SU-DHL-6 (cell line): Measurements from ENCODE around the gene ARMH1.

Source experiments
- H2AFZ ChIP-seq: fragments of 200-600 bp; sonication (generic); 2 replicates; pipeline ENCODE4 v1.6.1; 2014; ENCODE audit warnings: low read depth, mild to moderate bottlenecking, moderate library complexity, mixed read lengths, antibody characterized with exemption, low read length; ENCODE audit not compliant: severe bottlenecking
- H3F3A ChIP-seq: fragments of 200-600 bp; shearing (Covaris generic); 2 replicates; pipeline ENCODE4 v1.6.0; 2016; ENCODE audit warnings: antibody characterized with exemption, mild to moderate bottlenecking; ENCODE audit not compliant: insufficient read depth
- H3K27ac ChIP-seq: fragments of 200-600 bp; sonication (generic); 2 replicates; pipeline ENCODE4 v1.5.1; 2016; ENCODE audit warnings: low read depth, mild to moderate bottlenecking, low read length, moderate library complexity, mixed read lengths
- H3K27me3 ChIP-seq: fragments of 200-600 bp; sonication (generic), shearing (Covaris generic); 2 replicates; pipeline ENCODE4 v1.6.0; 2014; ENCODE audit warnings: mild to moderate bottlenecking, low read length
- H3K36me3 ChIP-seq: fragments of 200-600 bp; sonication (generic); 2 replicates; pipeline ENCODE4 v1.6.1; 2014; ENCODE audit warnings: mild to moderate bottlenecking, low read length, mixed read lengths
- H3K4me2 ChIP-seq: fragments of 300-600, 200-600 bp; shearing (Covaris generic), sonication (generic); 2 replicates; pipeline ENCODE4 v1.6.0; 2014; ENCODE audit warnings: low read length, low read depth, mild to moderate bottlenecking; ENCODE audit not compliant: poor library complexity, severe bottlenecking
- H3K4me3 ChIP-seq: fragments of 200-600 bp; sonication (generic); 2 replicates; pipeline ENCODE4 v1.5.1; 2014; ENCODE audit warnings: antibody characterized with exemption, low read length, mild to moderate bottlenecking, mixed read lengths; ENCODE audit not compliant: insufficient read depth, poor library complexity, severe bottlenecking
- H3K79me2 ChIP-seq: fragments of 200-600 bp; sonication (generic); 2 replicates; pipeline ENCODE4 v1.6.1; 2014; ENCODE audit warnings: mild to moderate bottlenecking, low read length, moderate library complexity; ENCODE audit not compliant: insufficient read depth
- H3K9ac ChIP-seq: fragments of 200-600 bp; sonication (generic); 2 replicates; pipeline ENCODE4 v1.7.0; 2014; ENCODE audit warnings: mild to moderate bottlenecking, low read length
- H3K9me2 ChIP-seq: fragments of 200-600 bp; sonication (generic); replicated peaks from 2 replicates; pipeline ENCODE4 v1.6.1; 2014; ENCODE audit warnings: low read length; ENCODE audit not compliant: insufficient read depth
- H3K9me3 ChIP-seq: fragments of 200-600 bp; sonication (generic); 2 replicates; pipeline ENCODE4 v1.6.1; 2014; ENCODE audit warnings: low read length, mixed read lengths; ENCODE audit not compliant: insufficient read depth
- H4K20me1 ChIP-seq: fragments of 200-600 bp; sonication (generic); 2 replicates; pipeline ENCODE4 v1.6.1; 2014; ENCODE audit warnings: low read depth, mild to moderate bottlenecking, antibody characterized with exemption, low read length, moderate library complexity, mixed read lengths
- EZH2phosphoT487 ChIP-seq: fragments of 200-600 bp; sonication (generic), shearing (Covaris generic); conservative IDR thresholded peaks from 2 replicates; pipeline ENCODE4 v1.6.1; 2018; ENCODE audit warnings: mild to moderate bottlenecking, antibody characterized with exemption, low read length, moderate library complexity, mixed read lengths
- TF ChIP-seq, protein P1 (sequence below): fragments of 200-600 bp; sonication (generic); IDR thresholded peaks from one replicate; pipeline ENCODE4 v1.5.1; 2017; ENCODE audit warnings: antibody characterized with exemption, mild to moderate bottlenecking, low read length, moderate library complexity; ENCODE audit not compliant: insufficient read depth, poor library complexity, severe bottlenecking

ARMH1 gene

GRCh38 chr1:44642925-44643324 is 31.6 kb upstream of the ARMH1 start:
- Histone ChIP-seq H3K9ac (no peak overlapping the region), H4K20me1 (no peaks in the 10 kb centered on the region), H3K9me3 (no peaks in the 10 kb centered on the region), H3F3A (no peaks in the 10 kb centered on the region), H3K79me2 (no peaks in the 10 kb centered on the region), H3K27me3 (no peaks in the 10 kb centered on the region), H3K36me3 (no peaks in the 10 kb centered on the region), H3K4me2 (no peak overlapping the region), H3K27ac (no peak overlapping the region), H2AFZ (no peak overlapping the region), H3K9me2 (no peaks in the 10 kb centered on the region), H3K4me3 (no peak overlapping the region)
- no peak for TF ChIP-seq EZH2phosphoT487
- TF ChIP-seq, protein P1, sequence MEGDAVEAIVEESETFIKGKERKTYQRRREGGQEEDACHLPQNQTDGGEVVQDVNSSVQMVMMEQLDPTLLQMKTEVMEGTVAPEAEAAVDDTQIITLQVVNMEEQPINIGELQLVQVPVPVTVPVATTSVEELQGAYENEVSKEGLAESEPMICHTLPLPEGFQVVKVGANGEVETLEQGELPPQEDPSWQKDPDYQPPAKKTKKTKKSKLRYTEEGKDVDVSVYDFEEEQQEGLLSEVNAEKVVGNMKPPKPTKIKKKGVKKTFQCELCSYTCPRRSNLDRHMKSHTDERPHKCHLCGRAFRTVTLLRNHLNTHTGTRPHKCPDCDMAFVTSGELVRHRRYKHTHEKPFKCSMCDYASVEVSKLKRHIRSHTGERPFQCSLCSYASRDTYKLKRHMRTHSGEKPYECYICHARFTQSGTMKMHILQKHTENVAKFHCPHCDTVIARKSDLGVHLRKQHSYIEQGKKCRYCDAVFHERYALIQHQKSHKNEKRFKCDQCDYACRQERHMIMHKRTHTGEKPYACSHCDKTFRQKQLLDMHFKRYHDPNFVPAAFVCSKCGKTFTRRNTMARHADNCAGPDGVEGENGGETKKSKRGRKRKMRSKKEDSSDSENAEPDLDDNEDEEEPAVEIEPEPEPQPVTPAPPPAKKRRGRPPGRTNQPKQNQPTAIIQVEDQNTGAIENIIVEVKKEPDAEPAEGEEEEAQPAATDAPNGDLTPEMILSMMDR, result no peak

DNA sequence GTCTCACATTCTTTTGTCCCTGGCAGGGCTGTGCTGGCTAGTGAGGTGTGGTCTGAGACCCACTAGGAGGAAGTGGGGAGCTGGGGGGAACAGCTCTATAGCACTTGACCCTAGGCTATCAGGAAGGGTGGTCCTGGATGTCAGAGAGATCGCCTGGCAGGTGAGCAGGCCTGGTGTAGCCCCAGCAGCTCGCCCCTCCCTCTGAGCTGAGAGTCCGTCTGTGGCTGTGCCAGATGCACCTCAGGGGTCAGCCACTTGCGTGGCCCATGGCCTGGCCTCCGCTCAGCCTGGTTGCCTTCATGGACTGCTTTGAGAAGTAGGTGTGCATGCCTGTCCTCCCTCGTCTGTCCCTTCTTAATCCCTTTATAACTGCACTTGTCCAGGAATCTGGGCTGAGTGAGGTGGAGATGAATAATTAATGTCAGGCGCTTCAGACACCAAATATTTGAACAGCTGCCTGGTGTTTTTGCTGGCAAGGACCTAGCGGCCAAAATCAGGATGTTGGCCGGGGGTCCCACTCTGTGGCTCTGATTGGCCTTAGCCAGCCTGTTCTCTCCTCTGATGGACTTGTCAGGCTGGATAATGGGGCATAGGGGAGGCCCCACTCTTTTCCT is 30.7 kb upstream of the ARMH1 start:
- Histone ChIP-seq H3K36me3 (no peaks in the 10 kb centered on the region), H3K4me2 (no peak overlapping the region), H3K9me3 (no peaks in the 10 kb centered on the region), H3K9ac (no peak overlapping the region), H3K27ac (no peak overlapping the region), H3K79me2 (no peaks in the 10 kb centered on the region), H3F3A (no peaks in the 10 kb centered on the region), H2AFZ (no peak overlapping the region), H4K20me1 (no peaks in the 10 kb centered on the region), H3K4me3 (no peak overlapping the region), H3K27me3 (no peaks in the 10 kb centered on the region), H3K9me2 (no peaks in the 10 kb centered on the region)
- TF ChIP-seq, protein P1, result no peak
- no peak for TF ChIP-seq EZH2phosphoT487

DNA sequence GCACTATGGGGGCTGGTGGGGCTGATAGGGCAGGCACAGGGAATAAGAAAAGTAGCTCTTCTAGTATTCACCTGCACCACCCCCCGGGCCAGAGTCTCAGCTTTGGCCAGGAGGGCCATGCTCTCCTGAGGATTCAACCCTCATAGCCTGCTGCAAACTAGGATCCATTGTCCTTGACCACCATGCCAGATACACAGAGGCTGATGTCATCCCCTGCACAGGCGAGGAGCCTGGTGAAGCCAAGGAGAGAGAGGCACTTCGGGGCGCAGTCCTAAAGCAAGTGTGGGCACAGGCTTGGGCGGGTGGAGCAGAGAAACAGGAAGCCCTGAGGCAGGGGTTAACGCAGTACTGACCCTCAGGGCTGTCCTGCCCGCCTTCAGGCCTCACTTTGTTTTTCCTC is 29.7 kb upstream of the ARMH1 start:
- no peaks in the 10 kb centered on the region for H4K20me1 ChIP-seq
- H3K9ac ChIP-seq, result no peak overlapping the region
- no peaks in the 10 kb centered on the region for H3K27me3 ChIP-seq
- no peak overlapping the region for H2AFZ ChIP-seq
- H3K4me2 ChIP-seq, result no peak overlapping the region
- no peaks in the 10 kb centered on the region for H3F3A ChIP-seq
- TF ChIP-seq EZH2phosphoT487, result no peak
- TF ChIP-seq, protein P1, result no peak
- H3K36me3 ChIP-seq, result no peaks in the 10 kb centered on the region
- no peak overlapping the region for H3K4me3 ChIP-seq
- no peak overlapping the region for H3K27ac ChIP-seq
- H3K79me2 ChIP-seq, result no peaks in the 10 kb centered on the region
- no peaks in the 10 kb centered on the region for H3K9me3 ChIP-seq
- no peaks in the 10 kb centered on the region for H3K9me2 ChIP-seq
